A549 (cell line): Measurements from ENCODE around the gene SLC31A1. TPM values are rescaled to one million over a fixed set of nuclear protein-coding genes. Genes with fewer than 3 reads are reported as not detected.

Experiments
- ATAC-seq, 2 experiments: fragments of 200-7000 bp in 1 of 2; fragments of >200 bp in 1 of 2; cut with Nextera tagmentation in 1 of 2; cut with Tn5 transposase in 1 of 2; 3 replicates each; pipeline versions ENCODE4 v1.8.0 to v1.9.1; 2018 to 2020; ENCODE audit warnings: mild to moderate bottlenecking in 1 of 2, moderate library complexity in 1 of 2
- CTCF ChIA-PET: fragments of 300-600 bp; sonication (Branson Sonifier 250); formaldehyde crosslinking; extraction: SDS; loops from one replicate; lab custom pipeline; 2021; ENCODE audit warnings: antibody characterized with exemption, inconsistent platforms; lab: Yijun Ruan, JAX
- POLR2A ChIA-PET: fragments of 350-600 bp; formaldehyde crosslinking; extraction: SDS; loops from one replicate; lab custom pipeline; 2021; ENCODE audit warnings: antibody characterized with exemption, inconsistent platforms; lab: Yijun Ruan, JAX
- DNase-seq, 2 experiments: peaks; one replicate each; pipeline versions ENCODE4 v3.0.0 to v3.0.0-alpha.2; 2011 to 2016; ENCODE audit warnings: low read depth in 1 of 2, low spot score in 1 of 2
- FAIRE-seq: peaks from 2 replicates; lab custom pipeline; 2011; peaks lifted over from hg19 to GRCh38; lab: Jason Lieb, UNC
- H3K27ac ChIP-seq, 2 experiments: fragments of >200 bp; sonication (Bioruptor Twin); formaldehyde crosslinking; 3 replicates each; pipeline ENCODE4 v1.5.1; 2016 to 2017
- H3K4me1 ChIP-seq: fragments of >200 bp; sonication (Bioruptor Twin); formaldehyde crosslinking; 3 replicates; pipeline ENCODE4 v1.6.1; 2016
- H3K4me2 ChIP-seq: fragments of >200 bp; sonication (Bioruptor Twin); formaldehyde crosslinking; 3 replicates; pipeline ENCODE4 v1.6.1; 2016
- H3K4me3 ChIP-seq: fragments of >200 bp; sonication (Bioruptor Twin); formaldehyde crosslinking; 3 replicates; pipeline ENCODE4 v1.5.1; 2016
- H3K9me3 ChIP-seq: fragments of >200 bp; sonication (Bioruptor Twin); formaldehyde crosslinking; 3 replicates; pipeline ENCODE4 v1.6.1; 2016
- BCL3 ChIP-seq: fragments of >200 bp; sonication (Bioruptor Twin); formaldehyde crosslinking; IDR thresholded peaks from 3 replicates; pipeline ENCODE4 v1.6.1; 2016
- CBX2 ChIP-seq: fragments of 200-600 bp; sonication (generic); IDR thresholded peaks from 2 replicates; pipeline ENCODE4 v1.6.1; 2016; ENCODE audit warnings: low read depth, mild to moderate bottlenecking, borderline replicate concordance
- ESRRA ChIP-seq: fragments of 150-350 bp; IDR thresholded peaks from 2 replicates; pipeline ENCODE4 v1.6.1; 2014; ENCODE audit warnings: mild to moderate bottlenecking, low read length, borderline replicate concordance
- FOSB ChIP-seq: fragments of 250-450 bp; sonication (Bioruptor Pico); IDR thresholded peaks from 2 replicates; pipeline ENCODE4 v1.5.0; 2020; ENCODE audit warnings: mild to moderate bottlenecking, moderate library complexity
- FOXS1 ChIP-seq: fragments of 250-450 bp; sonication (Bioruptor Pico); IDR thresholded peaks from 2 replicates; pipeline ENCODE4 v1.5.0; 2020; ENCODE audit warnings: mild to moderate bottlenecking, moderate library complexity
- GATA3 ChIP-seq: IDR thresholded peaks from 2 replicates; pipeline ENCODE4 v1.6.1; 2012; ENCODE audit warnings: borderline replicate concordance
- HES2 ChIP-seq: fragments of >200 bp; sonication (Bioruptor Twin); formaldehyde crosslinking; IDR thresholded peaks from 2 replicates; pipeline ENCODE4 v1.6.1; 2016
- HEYL ChIP-seq: fragments of 250-450 bp; sonication (Bioruptor Pico); IDR thresholded peaks from 2 replicates; pipeline ENCODE4 v1.8.0; 2021; ENCODE audit warnings: mild to moderate bottlenecking, moderate library complexity
- HOXA7 ChIP-seq: fragments of 250-450 bp; sonication (Bioruptor Pico); IDR thresholded peaks from 2 replicates; pipeline ENCODE4 v1.5.0; 2020; ENCODE audit warnings: mild to moderate bottlenecking, moderate library complexity
- JUN ChIP-seq, 2 experiments: fragments of >200 bp; sonication (Bioruptor Twin); formaldehyde crosslinking; IDR thresholded peaks; 2 replicates in 1 of 2; 3 replicates in 1 of 2; pipeline ENCODE4 v1.6.1; 2016 to 2017
- JUNB ChIP-seq: fragments of >200 bp; sonication (Bioruptor Twin); formaldehyde crosslinking; IDR thresholded peaks from 2 replicates; pipeline ENCODE4 v1.6.1; 2016
- MAFK ChIP-seq: fragments of 450-650 bp; IDR thresholded peaks from 2 replicates; pipeline ENCODE4 v1.6.1; 2014; ENCODE audit not compliant: partially characterized antibody
- MAZ ChIP-seq: fragments of 150-350 bp; IDR thresholded peaks from 2 replicates; pipeline ENCODE4 v1.6.1; 2014; ENCODE audit warnings: antibody characterized with exemption, low read depth, low read length, borderline replicate concordance
- PHF8 ChIP-seq: fragments of 200-600 bp; sonication (generic); IDR thresholded peaks from 2 replicates; pipeline ENCODE4 v1.6.1; 2016; ENCODE audit warnings: low read depth, mild to moderate bottlenecking, antibody characterized with exemption, moderate library complexity, borderline replicate concordance
- RAD21 ChIP-seq, 2 experiments: fragments of >200 bp in 1 of 2; sonication (Bioruptor Twin) in 1 of 2; formaldehyde crosslinking in 1 of 2; IDR thresholded peaks in 1 of 2; conservative IDR thresholded peaks in 1 of 2; 2 replicates in 1 of 2; 3 replicates in 1 of 2; pipeline ENCODE4 v1.6.1; 2012 to 2018; ENCODE audit warnings: inconsistent platforms in 1 of 2
- RARB ChIP-seq: fragments of 250-450 bp; sonication (Bioruptor Pico); IDR thresholded peaks from 2 replicates; pipeline ENCODE4 v1.8.0; 2021; ENCODE audit warnings: mild to moderate bottlenecking, moderate library complexity
- RFX5 ChIP-seq: fragments of 450-650 bp; IDR thresholded peaks from 2 replicates; pipeline ENCODE4 v1.7.1; 2014; ENCODE audit warnings: antibody characterized with exemption, mild to moderate bottlenecking, moderate library complexity
- TP53 ChIP-seq: fragments of 250-450 bp; sonication (Bioruptor Pico); IDR thresholded peaks from 2 replicates; pipeline ENCODE4 v1.5.0; 2021; ENCODE audit warnings: mild to moderate bottlenecking, moderate library complexity
- ZC3H11A ChIP-seq: fragments of 450-650 bp; IDR thresholded peaks from 2 replicates; pipeline ENCODE4 v1.6.1; 2014; ENCODE audit warnings: antibody characterized with exemption, mild to moderate bottlenecking
- ZSCAN20 ChIP-seq: fragments of 250-450 bp; sonication (Bioruptor Pico); IDR thresholded peaks from 2 replicates; pipeline ENCODE4 v1.8.0; 2022; ENCODE audit warnings: mild to moderate bottlenecking, moderate library complexity
- WGBS: methylation state at CpG from one replicate; pipeline ENCODE4 v1.1.6; 2017; ENCODE audit errors: missing lambda C conversion rate; 5-methylcytosine and 5-hydroxymethylcytosine counted together
- polyA plus RNA-seq, 4 experiments: library from polyadenylated mRNA; depleted of rRNA in 3 of 4; stranded (reverse); fragments of >200 nt; fragmentation: RNase III in 1 of 4; extraction: RNeasy Plus Mini Kit Qiagen cat#74134 plus additional on column Dnase treatment in 1 of 4; gene quantifications; 2 replicates in 3 of 4; 3 replicates in 1 of 4; pipeline ENCODE4 v1.2.3, GENCODE V29; 2011 to 2017

SLC31A1 gene
- polyA plus RNA-seq, 2 of the 4 experiments (the other 2 are of a cell fraction), result 24.2 to 27.9 TPM

- TF ChIP-seq BCL3, result no peak
These were observed 36.8 kb upstream of the SLC31A1 start (continued) for GRCh38 chr9:113184539-113184938.

- ChIA-PET POLR2A (no interaction called here), CTCF (interaction anchor here (1.3 to 2.0 kb wide), 4 partner anchors 8 to 40 kb away, joined by 3 to 8 read pairs (median 4); no protein-coding TSS in a partner anchor)
- H3K27ac ChIP-seq, result no peak overlapping the region
- H3K4me1 ChIP-seq, result peaks cover 7% of the 10 kb centered on the region; the same call in 1 of the 3 replicates
- 97% methylated on average over 4 of the region's 4 CpGs for WGBS
- no peak for ATAC-seq
- no peak for TF ChIP-seq JUN (IDR thresholded peaks at IDR 0.05)
- no peak for TF ChIP-seq ZSCAN20 (CRISPR knock-in tag)
- no peak for TF ChIP-seq ESRRA
- TF ChIP-seq CBX2, result no peak
- no peak for TF ChIP-seq TP53
- TF ChIP-seq HEYL, result no peak
- TF ChIP-seq ZC3H11A, result no peak
- TF ChIP-seq GATA3, result no peak
- no peak for TF ChIP-seq MAFK
- TF ChIP-seq, all 56 proteins: peak for 0
- Histone ChIP-seq H3K9me3 (no peaks in the 10 kb centered on the region), H3K4me2 (no peak overlapping the region), H3K4me3 (no peak overlapping the region)
- DNase-seq (no peak), FAIRE-seq (no peak)
These were observed 36.1 kb upstream of the SLC31A1 start for GRCh38 chr9:113185271-113185670.

GRCh38 chr9:113186137-113186755, 35.1 kb upstream of the SLC31A1 start:
- H3K4me2 ChIP-seq, result no peak overlapping the region
- no peak for ATAC-seq
- 95% methylated on average over 7 of the region's 7 CpGs for WGBS
- no peak for FAIRE-seq
- TF ChIP-seq MAZ (no peak), RAD21 (conservative IDR thresholded peaks at IDR 0.05 in 1 of 2, IDR thresholded peaks at IDR 0.05 in 1 of 2) (no peak), FOXS1 (CRISPR knock-in tag) (no peak), HOXA7 (CRISPR knock-in tag) (no peak), TP53 (no peak), ZSCAN20 (CRISPR knock-in tag) (no peak), MAFK (no peak), JUNB (no peak), HES2 (no peak), PHF8 (no peak), RARB (CRISPR knock-in tag) (no peak), FOSB (no peak), RFX5 (no peak)
- H3K4me3 ChIP-seq, result no peak overlapping the region
- ChIA-PET POLR2A (no interaction called here), CTCF (interaction anchor here (0.8 to 2.0 kb wide), 6 partner anchors 9 to 470 kb away, joined by 3 to 8 read pairs (median 4); no protein-coding TSS in a partner anchor)
- H3K4me1 ChIP-seq, result peaks cover 7% of the 10 kb centered on the region; the same call in 1 of the 3 replicates
- H3K9me3 ChIP-seq, result no peaks in the 10 kb centered on the region
- no peak overlapping the region for H3K27ac ChIP-seq
- no peak for DNase-seq
